GM18520 (cell line): ENCODE data around the gene NEU4.

Source experiments
- ATAC-seq: cut with Tn5 transposase; IDR thresholded peaks from one replicate; pipeline ENCODE4 v1.9.1; 2021; ENCODE audit not compliant: unreplicated experiment

NEU4 gene

DNA sequence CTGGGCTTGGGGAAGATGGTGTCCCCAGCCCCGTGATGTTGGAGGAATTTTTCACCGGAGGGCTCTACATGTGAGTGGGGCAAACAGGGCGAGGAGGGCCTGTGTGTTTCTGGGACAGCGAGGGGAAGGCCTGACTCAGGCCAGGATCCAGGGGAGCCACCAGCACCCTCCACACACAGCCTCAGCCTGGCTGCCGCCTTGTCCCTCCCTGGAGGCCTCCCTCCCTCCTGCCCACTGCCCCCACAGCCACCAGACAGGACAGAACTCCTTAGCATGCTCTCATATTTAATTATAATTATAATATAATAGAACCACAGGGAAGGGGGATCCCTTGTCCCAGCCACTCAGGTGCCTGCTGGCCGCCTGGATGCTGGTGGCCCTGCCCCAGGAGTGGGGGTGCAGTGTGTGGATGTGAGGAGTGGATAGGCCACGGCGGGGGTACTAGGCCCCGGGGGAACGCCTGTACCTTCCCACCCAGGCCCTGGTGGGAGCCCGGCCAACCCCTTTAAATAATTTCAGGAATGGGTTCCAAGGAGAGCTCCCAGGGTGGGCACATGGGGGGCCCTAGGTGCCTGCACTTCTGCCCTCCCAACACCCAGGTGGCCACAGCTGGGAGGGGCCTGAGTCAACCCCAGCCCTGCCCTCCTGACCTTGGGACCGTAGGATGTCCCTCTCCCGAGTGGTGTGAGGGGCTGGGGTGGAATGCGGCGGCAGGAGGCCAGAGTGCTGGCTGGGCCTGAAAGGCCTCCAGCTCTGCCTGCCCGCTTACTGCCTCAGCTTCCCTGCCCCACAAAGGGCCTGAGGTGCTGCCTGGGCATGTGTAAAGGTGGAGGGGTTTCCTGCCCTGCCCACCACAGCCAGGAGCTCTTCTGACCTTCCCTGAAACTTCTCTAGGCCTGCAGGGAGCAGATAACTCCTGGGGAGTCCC, 40.9 kb downstream of the NEU4 start:
- no peak for ATAC-seq

DNA sequence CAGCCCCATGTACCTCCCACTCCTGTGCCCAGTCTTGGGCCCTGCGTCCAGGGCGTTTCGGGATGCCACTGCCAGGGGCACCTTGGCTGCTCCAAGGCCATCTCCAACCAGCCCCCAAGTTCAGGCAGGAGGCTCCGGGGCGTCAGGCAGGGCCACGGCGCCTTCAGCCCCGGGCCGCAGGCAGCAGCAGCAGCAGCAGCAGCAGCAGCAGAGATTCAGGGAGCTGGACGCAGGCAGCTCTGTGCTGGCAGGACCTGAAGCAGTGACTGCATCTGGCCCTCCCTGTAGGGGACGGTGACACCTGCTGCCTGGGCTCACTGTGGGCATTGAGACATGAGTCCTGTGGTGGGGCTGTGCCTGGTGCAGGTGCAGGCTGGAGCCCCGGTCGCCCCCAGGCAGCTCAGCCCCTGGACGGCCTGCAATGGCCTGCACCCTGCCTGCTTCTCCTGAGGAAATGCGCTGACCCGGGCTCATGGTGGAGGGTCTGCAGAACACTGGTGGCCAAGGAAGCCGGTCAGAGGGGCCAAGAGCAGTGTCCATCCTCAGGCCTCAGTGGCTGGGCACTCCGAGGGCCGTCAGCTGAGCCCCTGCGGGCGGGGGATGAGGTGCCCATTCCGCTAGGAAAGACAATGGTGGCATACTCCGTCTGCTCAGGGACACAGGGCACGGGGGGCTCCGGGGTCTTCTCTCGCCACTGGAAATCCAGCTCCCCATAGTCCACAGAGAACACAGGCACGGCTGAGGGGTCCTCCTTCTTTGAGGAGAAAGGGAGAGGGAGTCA, 41.7 kb downstream of the NEU4 start:
- no peak for ATAC-seq

DNA sequence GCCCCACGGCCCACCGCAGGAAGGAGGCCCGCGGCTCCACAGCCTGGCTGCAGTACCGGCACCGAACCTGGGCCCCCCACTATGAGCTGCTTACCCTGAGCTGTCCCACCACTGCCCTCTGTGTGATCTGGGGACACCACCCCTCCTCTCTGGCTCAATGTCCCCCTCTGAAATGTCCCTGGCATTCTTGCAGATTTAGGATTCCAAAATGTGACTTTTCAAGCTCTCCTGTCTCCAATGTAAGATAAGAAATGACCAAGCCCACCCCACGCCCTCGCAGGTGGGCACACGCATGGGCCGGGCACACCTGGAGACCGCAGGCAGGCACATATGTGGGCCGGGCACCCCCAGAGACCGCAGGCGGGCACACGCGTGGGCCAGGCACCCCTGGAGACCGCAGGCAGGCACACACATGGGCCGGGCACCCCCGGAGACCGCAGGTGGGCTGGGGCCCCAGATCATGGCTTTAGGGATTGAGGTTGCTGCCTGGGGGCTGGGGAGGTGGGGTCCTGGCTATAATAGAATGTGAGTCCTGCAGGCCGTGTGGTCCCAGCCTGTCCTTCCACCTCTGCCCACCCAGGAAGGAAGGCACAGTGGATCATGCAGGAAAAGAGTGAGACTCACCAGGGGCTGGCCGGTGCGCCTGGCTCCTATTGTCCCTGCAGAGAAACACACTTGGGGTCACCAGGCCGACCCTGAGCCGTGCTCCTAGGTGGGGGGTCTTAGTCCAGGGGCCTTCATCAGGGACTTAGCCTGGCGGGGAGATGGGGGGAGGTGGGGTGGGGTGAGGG, 42.5 kb downstream of the NEU4 start:
- no peak for ATAC-seq

DNA sequence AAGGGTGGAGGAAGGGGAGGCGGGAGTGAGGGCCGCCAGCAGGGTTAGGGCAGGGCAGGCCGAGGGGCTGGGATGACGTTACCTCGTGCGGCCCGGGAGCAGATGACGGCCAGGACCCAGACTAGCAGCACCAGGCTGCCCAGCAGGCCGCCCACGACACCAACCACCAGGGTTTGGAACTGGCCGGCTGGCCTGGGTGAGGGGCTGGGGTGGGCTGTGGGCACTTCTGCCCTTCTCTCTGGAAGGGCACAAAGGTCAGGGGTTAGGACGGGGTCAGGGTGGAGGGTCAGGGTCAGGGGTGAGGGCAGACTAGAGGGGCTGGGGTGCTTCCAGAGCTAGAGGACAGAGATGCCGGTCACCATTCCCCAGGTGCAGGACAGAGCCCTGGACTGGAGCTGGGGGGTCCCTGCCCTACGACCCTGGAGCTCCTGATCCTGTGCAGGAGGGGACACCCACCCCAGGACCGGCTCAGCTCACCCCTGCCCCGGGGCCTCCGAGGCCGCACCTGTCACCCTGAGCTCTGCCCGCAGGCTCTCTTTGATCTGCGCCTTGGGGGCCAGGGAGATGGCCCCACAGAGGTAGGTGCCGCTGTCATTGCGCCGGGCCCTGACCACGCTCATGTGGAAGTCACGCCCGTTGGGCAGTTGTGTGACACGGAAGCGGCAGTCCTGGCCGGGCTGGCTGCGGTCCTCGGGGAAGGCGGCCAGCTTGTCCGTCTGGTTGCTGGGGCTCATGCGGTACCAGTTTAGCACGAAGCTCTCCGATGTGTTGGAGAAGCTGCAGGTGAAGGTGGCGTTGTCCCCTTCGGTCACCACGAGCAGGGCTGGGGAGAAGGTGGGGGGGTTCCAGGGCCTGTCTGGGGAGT, 43.4 kb downstream of the NEU4 start:
- no peak for ATAC-seq

DNA sequence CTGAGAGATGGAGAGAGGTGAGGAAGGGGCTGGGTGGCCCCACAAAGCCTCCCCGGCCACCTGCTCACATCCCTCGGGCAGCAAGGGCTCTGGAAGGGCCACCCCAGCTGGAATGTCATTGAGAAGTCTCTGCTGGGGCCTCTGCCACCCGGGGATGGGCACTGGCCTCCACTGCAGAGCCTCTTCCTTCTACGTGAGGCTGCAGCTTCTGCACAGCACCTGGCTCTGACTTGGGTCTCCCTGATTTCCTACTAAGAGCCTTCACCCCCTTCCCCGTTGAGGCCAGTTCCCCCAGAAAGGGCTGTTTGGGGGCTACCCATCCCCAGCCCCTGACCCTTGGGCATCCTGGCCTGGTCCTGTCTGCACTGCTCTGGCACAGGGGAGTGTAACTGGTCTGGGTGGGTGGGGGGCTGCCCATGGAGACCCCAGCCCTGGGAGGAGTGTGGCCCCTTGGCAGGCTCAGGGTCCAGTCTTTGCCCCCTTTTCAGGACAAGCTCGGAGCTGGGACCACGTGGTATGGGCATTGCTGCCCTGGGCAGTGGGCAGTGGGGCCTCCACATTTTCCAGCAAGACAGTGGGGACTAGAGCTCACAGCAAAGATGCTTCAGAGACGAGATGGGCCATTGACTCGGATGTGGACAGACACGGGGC, 44.1 kb downstream of the NEU4 start:
- no peak for ATAC-seq

DNA sequence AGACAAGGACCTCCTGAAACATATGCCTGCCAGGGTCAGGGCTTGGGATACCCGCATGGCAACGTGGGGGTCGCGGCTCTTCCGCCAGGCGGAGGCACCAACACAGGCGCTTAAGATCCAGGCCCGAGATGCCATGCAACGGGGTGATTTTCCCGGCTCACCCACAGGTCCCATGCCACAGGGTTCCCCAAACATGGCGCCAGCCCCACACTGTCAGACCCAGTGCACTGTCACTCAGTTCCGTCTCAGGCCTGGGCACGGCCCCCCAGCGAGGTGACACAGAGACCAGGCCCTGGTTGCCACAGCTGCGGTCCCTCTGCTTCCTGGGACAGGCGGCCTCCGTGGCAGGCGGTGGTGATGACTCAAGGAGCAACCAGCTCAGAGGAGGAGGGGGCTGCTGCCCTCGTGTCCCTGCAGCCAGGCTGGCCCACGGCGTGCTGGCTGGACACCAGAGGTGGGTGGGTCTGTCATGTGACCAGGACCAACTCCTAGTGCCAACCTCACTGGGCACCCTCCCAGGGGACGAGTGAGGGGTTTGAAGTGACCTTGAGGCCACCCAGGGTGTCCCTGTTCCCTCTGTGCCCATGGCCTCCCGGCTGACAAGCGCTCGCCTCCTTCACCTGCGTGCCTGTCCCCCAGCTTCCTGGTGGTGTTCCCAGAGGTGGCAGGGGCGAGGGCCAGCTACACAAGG, 44.8 kb downstream of the NEU4 start:
- no peak for ATAC-seq

DNA sequence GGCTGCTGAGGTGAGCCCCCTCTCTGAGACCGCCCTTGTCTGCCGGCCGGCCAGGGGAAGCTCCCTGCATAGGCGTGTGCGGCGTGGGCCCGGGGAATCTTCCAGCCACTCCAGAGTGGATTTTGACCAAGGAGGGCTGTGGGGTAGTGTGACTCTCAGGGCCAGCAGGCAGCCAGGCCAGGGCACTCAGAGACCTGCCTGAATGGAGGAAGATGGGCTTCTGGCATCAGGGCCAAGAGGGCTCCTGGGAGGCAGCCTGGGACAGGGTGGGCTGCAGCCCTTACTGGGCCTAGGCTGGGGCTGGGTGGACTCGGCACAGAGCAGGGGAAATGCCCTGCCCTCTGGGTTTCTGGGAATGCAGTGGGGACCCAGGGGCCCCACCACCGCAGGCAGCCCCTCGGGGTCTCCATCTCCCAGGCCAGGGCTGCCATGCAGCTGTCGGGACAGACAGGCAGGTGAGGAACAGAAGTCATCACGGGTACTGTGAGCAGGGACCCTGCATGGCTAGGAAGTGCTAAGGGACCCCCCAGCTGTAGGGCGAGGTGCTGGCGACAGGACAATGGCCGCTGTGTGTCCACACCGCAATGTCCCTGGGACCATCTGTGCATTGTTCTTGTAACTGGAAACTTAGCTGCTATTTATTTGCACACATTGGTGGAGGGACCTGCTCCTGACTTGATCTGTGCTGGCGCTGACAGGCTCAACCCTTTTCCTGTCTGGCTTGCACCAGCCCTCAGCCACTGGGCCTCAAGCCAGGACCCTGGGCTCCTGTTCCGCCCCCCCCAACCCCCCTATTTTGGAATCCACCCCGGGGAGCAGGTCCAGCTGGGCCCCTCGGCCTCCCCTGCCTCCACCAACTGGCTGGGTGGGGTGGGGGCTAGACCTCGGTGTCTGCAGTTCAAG, 45.6 kb downstream of the NEU4 start:
- no peak for ATAC-seq

DNA sequence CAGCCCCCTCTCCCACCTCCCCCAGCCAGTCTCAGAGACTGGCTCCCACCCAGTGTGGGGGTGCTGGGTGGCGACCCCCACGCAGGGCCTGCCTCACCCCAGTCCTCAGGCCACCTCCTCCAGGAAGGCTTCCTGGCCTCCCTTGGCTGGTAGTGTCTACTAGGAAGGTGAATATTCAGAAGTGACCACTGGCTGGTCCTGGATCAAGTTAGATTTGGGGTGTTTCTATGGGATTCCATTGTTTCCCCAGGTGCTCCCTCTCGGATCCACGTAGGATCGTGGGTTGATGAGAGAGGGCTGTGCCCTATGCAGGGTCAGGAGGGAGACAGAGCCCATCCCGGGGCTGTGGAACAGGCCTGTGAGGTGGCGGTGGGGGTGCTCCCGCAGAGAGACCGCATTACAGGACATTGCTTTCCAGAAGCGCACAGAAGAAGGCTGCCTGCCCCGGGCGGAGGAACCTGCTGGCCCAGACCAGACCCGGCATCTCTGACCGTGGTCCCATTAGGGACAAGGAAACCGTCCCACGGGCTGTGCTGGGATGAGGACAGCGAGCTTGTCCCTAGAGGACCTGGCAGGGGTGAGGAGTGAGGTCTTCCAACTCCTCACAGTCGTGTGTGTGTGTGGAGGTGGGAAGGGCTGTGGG, 46.4 kb downstream of the NEU4 start:
- ATAC-seq = no peak

DNA sequence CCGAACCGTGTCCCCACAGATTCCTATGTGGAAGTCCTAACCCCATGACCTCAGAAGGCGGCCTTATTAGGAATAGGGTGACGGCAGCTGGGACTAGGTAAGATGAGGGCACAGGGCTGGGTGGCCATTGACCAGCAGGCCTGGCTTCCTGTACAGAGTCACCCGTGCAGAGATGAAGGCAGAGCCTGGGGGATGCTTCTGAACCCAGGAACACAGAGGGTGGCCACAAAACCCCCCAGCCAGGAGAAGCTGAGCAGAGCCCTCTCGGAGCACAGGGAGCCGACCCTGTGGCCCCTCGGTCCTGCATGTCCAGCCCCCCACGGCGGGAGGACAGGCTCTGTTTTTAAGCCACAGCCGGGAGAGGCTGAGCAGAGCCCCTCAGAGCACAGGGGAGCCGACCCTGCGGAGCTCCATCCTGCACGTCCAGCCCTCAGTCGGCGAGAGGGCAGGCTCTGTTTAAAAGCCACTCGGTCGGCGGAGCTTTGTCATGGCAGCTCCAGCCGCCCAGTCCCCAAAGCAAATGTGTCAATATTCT, 47.0 kb downstream of the NEU4 start:
- no peak for ATAC-seq

DNA sequence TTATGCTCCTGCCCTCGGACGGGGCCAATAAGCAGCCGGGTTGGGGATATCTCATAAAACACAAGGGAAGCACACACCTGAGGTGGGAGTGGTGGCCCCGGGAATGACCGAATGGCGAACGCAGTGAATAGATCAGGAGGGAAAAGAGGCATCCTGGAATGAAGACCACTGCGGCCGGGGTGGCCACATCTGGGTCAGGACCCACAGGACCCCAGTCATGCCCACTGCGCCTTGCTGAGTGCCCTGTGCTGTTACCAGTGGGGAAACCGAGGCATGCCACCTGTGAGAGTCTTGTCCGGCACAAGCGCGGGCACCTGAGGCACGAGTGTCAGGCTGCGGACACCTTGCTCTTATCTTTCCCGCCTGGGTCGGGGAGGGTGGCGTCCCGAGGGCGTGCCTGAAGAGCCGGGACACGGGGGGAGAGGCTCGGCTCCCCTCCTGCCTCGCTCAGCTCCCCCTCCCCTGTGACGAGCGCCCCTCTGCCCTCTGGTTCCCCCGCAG, 48.1 kb downstream of the NEU4 start:
- ATAC-seq = no peak

DNA sequence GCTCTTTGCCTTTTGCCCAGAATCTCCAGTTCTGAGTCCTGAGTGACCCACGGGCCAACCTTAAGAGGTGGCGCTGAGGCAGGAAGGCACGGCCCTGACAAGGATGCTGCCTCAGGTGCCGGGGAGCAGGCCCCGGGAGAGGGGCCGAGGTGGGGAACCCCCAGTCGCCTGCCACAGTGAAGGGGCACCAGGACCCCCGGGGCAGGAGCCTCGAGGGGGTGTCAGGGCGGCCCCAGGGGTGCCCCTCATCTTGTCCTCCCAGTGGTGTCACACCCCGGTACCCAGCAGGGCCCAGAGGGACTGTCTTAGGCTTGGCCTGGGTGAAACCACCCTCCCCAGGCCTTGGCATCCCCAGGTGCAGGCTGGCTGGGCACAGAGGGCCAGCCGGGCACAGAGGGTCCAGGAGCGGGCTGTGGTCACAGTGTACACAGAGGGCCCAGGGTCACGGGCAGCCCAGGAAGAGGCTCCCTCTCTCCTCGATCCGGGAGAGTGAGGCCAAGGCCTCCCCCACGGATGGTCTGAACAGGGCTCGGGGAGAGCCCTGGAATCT, 48.7 kb downstream of the NEU4 start:
- no peak for ATAC-seq

DNA sequence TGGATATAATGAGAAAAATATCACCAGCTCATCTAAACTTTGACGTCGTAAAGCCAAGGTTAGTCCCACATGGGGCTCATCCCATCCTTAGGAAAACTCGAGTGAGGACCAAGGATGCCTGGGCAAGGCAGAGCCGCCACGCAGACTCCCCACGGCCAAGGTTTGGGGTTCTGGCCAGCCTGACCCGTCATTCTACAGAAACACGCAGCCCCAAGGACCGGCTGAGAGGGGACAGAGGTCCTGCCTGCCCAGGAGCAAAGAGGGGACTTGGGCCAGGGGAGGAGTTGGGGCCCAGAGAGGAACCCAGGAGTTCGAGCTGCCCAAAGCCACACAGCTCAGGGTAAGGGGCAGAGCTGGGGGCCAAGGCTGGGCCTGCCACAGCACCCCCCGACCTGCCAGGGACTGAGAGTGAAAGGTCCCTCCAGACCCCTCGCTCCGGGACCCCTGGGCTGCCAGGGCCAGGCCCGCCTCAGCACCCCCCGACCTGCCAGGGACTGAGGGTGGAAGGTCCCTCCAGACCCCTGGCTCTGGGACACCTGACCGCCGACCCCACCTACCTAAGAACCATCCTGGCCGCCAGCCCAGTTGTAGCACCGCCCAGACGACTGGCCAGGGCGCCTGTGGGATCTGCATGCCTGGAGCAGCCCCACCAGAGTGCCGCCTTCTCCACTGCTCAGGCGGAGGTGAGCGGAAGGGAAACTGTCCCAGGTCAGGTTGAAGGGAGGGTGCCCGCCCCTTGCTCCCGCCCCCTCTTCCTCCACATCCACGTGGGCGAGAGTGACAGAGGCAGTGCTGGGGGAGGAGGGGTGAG, 49.4 kb downstream of the NEU4 start, which contains the start of gene PDCD1:
TSS of gene PDCD1 (minus strand) at position 689 of the 811 bp plus-strand sequence. CDS start at position 633, 56 bp downstream.
- ATAC-seq = no peak

DNA sequence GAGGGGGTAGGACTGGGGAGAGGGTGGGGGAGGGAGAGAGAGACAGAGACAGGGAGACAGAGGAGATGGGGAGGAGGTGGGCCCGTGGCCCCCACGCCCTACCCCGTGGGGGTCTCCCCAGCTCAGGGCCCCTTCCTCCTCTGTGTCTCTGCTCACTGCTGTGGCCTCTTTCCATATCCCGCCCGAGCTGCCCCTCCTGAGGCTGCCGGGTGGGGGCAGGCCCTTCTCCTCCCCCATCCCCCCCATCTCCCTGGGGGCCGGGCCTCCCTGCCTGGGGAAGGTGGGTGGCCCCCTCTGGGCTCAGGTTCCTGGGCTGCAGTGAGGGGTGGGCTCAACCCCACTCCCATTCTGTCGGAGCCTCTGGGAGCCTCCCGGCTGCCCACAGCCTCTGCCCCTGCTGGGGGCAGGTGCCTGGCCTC, 50.0 kb downstream of the NEU4 start:
- no peak for ATAC-seq

DNA sequence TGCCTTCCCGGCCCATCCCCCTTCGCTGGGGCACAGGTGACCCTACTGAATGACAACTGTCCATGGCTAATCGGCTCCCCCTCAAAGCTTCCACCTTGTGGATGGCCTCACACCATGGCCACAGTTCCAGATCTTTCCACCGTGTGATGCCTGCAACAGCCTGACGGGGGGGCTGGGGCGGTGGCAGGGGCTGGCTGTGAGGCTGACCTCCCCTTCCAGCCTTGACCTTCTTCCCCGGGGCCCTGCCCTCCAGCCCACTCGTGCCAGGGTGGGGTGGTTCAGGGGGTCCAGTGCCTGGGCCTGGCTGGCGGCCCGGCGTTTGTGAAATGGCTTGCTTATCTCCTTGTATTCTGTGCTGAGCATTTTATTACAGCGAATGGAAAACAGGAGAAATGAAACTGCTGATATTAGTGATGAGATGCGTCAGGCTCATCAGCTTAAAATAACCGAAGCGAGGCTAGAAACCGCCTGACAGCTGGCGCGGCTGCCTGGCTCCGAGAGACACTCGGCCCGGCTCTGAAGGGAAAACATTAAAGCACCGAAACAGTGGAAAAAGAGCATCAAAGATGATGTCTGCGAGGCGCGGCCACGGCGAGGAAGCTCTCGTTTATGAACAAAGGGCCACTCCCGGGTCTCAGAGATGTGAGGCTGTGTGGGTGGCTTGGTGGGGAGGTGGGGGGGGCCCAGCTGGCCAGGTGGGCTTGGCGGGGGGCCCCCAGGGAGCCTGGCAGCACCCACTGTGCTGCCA, 50.6 kb downstream of the NEU4 start:
- ATAC-seq = no peak
